SHP77 (cell line): ENCODE measurements around the gene ACSL5.
A peak's percentile ranks its signal among the peaks of the same experiment; 100 is the strongest.
"Not testable (repeated sequence)": the region's sequence is repeated elsewhere in the genome, so short reads cannot be mapped to it uniquely, and the experiment has no call there.

Experiments used
- DNase-seq, 2 experiments: peaks; one replicate each; lab custom pipeline; 2025; lab: John Stamatoyannopoulos, UW

The ACSL5 gene

DNA sequence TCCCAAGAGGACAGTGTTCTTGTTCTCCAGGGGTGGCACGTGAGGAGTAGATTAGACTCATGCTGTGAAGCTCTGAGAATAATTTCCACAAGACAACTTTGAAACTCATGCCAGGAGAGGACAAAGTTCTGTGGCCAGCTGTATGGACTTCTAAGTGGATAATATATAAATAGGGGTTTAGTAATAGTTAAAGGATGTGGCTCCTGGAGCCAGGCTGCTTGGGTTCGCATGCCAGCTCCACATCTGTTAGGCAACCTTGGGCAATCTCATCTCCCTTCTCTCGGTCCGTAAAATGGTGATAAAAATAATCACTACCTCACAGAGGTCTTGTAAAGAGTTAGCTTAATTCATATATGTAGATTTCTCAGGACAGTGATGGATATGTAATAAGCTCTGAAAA lies 35.8 kb downstream of the ACSL5 start:
- DNase-seq = no peak

DNA sequence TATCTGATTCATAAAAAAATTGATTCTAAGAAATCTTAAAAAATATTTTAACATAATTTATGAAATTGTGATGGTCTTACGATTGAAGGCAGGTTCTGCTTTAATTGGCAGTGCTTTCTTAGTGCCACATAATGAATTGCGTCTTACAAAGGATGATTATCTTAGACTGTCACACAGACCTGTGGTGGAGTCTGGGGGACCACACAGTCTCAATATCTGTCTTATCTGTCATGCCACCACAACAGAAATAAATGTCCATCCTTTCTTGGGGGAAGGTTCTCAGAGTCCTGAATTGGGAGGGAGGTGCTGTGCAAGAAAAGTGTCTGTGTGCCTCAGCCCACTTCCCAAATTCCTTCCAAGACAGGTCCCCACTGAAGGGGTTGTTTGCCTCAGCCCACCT lies 38.8 kb downstream of the ACSL5 start:
- no peak for DNase-seq

DNA sequence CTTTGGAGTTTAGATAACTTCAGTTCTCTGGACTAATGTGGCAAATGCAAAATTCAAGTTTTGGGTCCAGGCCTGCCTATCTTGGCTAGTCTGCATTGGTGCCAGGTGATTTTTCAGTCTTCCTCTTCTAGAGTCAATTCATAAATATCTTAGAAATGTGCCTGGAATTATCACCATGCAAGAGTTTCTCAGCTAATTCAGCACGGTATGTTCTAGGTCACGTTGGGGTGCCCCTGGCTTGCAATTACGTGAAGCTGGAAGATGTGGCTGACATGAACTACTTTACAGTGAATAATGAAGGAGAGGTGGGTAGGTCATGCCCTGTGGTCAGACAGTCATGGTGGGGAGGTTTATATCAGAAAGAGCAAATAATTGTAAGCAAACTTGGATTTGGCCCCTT lies 47.8 kb downstream of the ACSL5 start:
- DNase-seq = no peak

DNA sequence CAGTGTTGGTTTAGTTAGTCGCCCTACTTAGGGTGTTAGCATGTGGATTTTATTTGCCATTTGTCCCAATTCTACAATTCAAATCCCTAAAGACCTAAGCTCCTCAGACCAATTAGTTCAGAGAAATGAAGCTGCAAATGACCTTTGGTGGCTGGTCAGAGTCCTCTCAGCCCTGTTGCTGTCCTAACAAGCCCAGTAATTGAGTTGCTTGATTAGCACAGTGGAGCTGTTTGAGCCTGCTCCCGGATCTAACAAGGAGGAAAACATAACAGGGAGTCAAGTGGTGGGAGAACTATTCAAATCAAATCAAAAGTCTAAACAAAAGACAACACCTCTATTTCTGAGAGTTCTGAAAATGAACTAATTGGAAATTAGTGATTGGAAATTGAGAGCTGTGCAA lies 50.7 kb downstream of the ACSL5 start:
- DNase-seq = no peak

DNA sequence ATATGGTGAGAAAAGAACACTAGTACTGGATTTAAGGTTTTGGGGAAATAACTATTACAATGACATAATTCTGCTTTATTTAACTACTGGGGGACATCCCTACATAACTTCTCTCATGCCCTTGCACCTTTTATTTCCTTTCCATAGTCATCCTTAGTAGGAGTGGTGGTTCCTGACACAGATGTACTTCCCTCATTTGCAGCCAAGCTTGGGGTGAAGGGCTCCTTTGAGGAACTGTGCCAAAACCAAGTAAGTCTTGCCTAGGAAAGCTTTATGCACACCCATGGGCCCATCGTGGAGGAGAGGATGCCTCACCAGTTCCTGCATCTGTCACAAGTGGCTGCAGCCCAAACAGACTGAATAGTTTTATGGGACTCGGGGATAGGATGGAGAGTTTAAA lies 52.2 kb downstream of the ACSL5 start:
- no peak for DNase-seq

DNA sequence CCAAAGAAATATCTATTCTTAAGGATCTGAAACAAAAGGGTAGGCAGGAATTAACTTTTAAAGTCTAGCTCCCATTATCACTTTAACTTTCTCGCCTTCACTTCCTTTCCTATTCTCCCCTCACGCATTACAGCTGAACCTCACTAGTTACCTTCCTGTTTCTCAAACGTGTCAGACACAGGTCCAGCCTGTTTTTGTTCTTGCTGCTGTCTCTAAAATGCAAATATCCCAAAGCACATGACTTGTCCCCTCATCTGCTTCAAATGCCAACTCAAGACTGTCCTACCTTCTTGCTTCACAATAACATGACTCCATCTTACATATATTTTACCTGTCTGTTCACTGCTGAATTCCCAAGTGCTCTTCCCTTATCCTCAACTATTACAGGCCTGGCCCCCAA lies 55.2 kb downstream of the ACSL5 start:
- DNase-seq = no peak

DNA sequence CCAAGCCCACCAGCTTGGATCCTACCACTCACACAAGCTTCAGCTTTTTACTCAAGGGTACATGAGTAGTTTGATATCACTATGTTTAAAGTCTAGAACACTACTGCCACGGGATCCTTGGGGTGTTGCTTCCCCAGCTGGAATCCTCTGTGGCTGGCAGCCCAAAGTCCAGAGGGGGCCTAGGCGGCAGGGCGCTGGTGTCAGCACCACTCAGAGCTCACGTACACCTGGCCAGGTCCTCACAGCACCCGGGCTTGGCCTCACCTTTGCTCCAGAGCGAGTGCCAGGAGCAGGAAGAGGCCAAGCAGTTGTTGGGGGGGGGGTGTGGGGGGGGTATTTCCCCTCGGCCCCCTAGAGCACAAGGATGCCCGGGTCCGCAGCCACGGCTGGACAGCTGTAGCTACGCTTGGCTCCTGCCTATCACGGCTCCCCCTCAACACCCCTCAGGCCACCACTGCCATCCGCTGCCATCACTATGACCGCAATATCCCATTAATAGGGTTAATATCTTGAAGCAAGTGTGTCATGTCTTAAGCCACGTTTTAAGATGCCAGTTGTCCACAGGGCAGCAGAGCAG lies 55.8 kb downstream of the ACSL5 start:
- no peak for DNase-seq

DNA sequence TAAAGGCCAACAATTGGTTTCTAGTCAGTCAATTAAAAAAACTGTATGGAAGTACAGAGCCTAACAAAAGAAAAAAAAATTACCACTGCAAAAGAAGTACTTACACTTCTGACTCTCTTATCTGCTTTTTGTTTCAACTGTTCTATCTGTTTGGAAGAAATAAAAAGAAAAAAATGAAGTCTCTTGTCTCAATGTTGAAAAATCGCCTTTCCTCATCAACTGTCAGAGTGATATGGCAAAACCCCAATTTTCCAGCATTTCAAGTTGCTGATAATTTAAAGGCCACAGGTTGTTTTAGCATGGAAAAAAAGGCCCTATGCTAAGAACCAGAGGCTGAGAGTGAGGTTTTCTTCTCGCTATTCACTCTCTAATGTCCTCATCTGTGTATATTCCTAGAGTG lies 59.2 kb downstream of the ACSL5 start:
- DNase-seq = no peak

DNA sequence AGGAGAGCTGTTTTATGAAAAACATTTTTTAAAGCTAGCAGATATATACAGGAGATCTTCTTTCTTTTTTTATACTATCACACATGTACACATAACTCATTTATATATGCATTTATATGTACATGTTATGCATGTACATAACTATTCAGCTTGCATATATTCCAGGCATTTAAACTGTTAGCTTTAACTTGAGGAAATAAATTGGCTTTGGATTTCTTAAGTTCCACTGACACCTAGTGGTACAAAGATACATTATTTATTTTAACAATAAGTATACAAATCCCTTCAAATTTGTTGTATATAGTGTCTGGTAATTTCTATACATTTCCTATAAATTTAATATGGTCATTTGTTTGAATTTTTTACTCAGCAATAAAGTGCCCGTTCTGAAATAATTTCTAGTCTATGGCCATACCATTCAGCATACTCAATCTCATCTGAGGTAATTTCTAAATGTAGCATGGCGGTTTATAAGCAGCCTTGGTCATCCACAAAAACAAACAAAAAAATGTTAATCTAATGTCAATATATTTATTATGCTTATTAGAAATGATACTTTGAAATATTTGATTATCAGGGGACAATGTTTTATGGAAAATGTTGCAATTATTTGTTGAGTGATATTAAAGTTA lies 61.2 kb downstream of the ACSL5 start:
- DNase-seq = no peak

DNA sequence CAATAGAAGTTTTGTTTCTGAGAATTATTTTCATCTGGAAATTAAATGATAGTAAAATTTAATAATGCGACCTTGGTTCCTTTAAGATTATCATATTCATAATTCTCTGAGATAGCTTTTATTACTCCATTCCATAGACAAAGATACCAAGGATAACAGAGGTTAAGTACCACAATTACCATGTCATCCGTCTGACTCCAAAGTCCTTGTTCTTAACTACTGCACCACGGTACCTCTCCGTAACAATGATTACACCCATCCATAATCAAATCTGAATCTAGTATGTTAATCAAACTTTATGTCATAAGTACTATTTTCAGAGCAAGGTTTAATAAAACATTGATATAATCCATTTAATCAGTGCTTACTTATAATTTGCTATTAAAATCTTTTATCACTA lies 64.4 kb downstream of the ACSL5 start:
- no peak for DNase-seq

DNA sequence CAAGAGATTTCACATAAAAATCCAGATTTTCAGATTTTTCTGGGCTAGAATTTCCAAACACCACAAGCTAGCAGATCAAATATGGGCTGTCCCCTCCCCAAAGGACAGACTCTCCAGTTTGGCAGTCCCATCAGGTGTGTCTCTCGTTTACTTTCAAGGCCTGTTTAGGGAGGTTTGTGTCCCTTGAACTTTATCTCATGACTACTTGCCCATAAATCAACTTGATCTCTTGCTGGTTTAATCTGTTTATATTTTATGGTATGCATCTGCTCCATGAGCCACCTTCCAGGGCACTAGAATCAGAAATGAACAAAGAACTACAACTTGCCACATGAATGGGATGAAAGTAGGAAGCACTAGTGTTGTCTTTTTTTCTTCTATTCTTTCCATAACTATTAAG lies 67.6 kb downstream of the ACSL5 start:
- no peak for DNase-seq

DNA sequence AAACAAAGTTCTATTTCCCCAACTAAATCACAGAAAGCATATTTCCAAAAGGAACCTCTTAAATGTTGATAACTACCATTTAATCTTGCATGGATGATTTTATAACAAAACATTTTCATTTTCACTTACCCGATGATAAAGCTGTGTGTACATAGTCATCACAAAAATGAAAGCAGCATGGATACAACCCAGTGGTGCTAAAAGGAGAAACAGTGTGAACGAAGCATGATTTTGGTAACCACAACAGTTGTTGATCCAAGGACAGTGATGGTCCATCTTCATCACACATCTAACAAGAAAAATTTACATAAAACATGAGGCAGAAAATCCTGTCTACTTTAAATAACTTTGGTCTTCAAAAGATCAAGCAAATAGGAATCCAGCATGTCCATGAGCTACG lies 68.1 kb downstream of the ACSL5 start:
- no peak for DNase-seq

DNA sequence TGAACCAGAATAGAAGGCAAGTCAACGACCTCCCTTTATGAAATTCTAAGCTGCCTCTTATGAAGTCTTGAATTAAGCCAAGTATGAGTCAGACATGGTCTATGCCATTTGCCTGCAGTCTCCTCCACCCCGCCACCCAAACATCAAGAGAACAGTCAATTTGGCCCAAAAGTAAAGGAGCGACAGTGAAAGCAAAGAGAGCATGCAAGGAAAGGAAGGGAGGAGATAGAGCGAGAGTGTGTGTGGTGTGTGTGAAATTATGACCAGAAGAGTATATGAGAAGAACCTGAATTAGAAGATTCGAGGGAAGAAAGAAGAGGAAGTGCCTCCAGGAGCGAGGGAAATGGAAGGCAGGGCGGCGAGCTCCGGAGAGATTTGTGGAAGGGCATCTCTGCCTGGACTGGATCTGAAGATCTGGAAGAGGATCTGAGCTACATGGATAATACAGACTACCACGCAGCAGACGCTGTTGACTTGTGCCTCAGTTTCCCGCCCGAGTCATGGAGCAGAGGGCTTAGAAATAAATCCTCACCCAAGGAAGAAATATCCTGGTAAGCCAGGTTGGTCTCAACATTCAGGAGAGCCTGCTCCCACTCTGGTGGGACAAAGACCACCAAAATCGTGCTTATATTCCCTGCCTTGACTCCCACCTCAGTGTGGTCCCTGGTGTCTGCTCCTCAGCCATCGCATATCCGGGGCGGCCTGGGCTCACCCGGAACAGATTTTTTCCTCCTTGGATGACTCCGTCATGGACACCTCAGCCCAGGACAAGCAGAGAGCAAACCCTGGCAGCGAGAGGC lies 72.3 kb downstream of the ACSL5 start:
- DNase-seq = no peak

DNA sequence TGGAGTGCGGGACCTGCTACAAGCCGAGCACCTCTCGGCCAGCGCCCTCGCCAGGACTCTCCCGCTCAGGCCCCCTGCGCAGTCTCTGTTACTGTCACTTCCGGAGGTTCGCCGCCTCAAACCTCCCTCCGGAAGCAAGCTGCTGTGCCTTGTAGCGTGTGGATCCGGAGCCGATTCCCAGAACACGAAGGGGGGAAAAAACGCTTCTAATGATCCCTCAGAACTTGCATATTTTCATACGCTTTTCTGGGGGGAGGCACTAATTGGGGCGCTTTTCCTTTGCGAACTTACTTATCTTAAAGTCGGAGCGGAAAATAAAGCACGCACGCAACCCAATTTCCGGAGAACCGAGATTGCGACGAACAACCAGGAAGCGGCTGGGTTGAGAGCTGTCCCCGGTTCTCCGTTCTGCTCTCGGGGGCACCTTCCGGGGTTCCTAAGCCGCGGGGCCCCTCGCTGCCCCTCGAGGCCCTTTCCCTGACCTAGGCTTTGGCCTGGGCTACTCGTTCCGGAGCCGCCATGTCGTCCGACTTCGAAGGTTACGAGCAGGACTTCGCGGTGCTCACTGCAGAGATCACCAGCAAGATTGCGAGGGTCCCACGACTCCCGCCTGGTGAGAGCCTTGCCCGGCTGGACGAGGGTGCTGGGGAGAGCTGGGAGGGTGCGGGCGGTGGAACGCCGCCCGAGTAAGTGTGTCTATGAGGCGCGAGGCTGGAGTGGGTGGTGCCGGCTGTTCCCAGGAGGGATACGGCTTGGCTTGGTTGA lies 73.1 kb downstream of the ACSL5 start, which contains the start of the genes VTI1A and ZDHHC6:
TSS of gene VTI1A (plus strand) at position 361 of the 765 bp plus-strand sequence. CDS start at position 520, 159 bp downstream.
TSS of gene ZDHHC6 (minus strand) at position 60 of the 765 bp plus-strand sequence. CDS start 1,478 bp downstream, outside the sequence.
- peak; percentile 81 to 82 for DNase-seq

DNA sequence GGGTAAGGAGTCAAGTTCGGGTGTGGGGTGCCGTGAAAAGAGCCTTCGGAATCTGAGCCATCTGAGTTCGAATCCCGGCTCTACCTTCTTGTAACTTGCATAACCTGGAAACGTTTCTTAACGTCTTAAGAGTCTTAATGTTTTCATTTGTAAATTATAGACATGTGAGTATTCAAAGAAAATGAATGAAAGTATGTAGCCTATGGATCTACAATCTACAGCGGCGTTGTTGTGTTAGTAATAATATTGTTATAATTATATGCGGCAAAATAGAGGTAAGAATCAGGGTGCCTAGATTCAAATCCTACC lies 73.7 kb downstream of the ACSL5 start:
- DNase-seq = no peak

DNA sequence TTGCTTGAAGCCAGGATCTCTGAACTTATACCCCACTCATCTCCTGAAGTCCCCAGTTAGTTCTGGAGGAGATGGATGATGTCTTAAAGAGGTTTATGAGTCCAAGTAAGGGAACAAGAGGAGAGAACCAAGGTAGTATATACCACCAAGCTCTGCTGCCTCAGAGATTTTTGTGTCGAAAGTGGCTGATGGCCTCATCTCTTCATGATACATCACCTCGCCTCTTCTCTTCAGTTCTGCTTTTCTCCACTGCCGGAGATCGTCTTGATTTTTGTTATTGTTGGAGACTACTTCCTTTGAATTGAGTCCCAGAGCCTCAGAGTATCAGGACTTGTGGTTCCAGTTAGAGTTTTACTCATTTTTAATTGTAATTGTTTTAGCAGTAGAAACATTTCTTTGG lies 75.0 kb downstream of the ACSL5 start:
- DNase-seq = no peak

DNA sequence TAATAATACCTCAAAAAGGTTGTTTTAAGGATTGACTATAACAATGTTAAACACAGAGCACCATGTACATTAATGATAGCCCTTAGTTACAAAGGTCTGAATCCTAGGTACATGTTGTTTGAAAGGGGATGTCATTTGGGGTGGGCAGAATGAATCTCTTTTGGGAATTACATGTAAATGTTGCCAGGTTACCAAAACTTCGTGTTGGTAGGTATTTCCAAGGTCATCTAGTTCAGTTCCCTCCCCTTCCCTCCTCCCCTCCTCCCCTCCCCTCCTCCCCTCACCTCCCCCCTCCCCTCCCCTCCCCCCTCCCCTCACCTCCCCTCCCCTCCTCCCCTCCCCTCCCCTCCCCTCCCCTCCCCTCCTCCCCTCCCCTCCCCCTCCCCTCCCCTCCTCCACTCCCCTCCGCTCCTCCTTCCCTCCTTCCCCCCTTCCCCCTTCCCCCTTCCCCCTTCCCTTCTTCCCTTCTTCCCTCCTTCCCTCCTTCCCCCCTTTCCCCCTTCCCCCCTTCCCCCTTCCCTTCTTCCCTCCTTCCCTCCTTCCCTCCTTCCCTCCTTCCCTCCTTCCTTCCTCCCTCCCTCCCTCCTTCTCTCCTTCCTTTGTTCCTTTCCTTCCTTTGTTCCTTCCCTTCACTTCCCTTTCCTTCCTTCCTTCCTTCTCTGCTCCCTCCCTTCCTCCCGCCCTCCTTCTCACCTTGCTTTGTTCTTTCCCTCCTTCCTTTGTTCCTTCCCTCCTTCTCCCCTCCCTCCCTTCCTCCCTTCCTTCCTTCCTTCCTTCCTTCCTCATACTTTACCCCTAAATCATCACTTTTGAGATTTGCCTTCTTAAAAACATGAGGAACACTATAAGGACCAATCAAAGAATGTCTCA lies 81.2 kb downstream of the ACSL5 start:
- DNase-seq = no peak

DNA sequence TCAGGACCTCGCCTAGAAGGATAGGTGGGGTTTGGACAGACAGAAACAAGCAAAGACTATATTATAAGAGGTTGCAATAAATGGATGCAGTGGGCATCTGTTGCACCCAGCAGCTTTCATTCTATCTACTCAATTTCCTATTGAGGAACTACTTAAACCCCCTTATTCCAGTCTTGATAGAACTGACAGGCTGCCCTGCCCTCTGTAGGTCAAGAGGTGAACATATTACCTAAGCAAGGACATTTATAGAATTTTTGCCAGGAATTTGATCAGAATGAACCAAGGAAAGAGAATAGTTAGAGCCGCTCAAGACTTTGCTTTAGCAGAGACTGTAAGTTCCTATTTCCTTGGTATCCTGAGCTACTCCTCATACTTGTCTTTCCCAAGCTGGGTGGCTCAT lies 82.6 kb downstream of the ACSL5 start:
- no peak for DNase-seq

DNA sequence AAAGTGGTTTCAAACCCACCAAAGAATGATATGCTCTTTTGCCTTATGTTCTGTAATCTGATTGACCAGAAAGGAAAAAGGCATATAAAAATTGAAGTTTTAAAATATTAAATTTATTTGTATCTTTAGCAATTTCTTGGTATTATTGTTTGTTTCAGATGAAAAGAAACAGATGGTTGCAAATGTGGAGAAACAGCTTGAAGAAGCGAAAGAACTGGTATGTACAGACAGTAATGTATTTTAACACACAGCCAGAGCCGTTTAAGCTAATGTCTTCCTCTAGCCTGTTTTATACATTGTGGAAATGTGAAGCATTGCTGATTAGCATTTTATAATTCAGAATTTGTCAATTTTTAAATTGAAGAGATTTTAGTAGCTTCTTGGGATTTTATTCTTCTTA lies 86.5 kb downstream of the ACSL5 start:
- no peak for DNase-seq

DNA sequence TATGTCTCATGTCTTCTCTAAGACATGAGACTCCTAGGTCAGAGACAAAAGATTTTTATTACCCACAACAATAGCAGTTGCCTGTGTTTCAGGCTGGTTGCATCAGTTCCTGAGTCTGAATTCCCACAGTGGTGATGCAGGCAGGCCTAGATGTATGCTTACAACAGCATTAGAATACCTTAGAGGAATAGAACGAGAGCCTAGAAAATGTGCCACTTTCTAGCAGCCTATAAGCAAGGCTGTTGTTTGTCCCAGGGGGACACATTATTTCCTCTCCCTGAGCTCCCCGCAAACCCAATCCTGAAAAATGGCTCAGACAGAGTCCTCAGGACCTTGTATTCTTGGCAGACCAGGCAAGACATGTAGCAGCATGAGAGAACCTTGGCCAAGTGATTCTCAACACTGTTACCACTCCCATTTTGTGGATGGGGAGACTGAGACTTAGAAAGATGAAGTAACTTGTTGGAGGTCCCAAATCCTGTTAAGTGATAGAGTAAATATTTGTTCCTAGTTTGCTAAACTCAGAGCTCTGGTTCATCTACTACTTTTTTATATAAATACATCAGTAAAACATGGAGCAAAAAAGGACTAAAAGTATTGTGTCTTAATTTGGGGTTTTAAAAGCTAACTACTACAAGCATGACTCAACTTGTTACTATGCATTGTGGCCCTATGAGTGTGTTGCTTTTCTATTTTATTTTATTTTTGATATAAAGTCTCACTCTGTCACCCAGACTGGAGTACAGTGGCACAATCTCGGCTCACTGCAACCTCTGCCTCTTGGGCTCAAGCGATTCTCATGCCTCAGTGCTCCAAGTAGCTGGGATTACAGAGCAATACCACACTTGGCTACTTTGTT lies 87.3 kb downstream of the ACSL5 start:
- DNase-seq = no peak

DNA sequence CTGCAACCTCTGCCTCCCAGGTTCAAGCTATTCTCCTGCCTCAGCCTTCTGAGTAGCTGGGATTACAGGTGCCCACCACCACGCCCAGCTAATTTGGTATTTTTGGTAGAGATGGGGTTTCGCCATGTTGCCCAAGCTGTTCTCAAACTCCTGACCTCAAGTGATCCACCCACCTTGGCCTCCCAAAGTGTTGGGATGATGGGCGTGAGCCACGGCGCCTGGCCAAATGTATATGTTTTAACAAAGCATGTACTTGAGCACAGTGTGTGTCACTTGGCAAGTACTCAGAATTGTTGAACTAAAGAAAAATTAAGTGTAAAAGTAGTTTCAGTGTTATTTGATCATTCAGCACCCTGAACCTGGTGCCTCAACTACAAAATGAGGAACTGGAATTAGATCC lies 90.2 kb downstream of the ACSL5 start:
- not testable (repeated sequence) for DNase-seq
